Measurements from ENCODE around the gene LRRN1.

GRCh38 chr3:3771567-3771966, 27.7 kb upstream of the LRRN1 start:
- TF ChIP-seq CTCF (IDR thresholded peaks at IDR 0.05) (no peak), POLR2AphosphoS5 (IDR thresholded peaks at IDR 0.05) (no peak)
